ENCODE data around the gene ARHGAP19.

The ARHGAP19 gene

DNA sequence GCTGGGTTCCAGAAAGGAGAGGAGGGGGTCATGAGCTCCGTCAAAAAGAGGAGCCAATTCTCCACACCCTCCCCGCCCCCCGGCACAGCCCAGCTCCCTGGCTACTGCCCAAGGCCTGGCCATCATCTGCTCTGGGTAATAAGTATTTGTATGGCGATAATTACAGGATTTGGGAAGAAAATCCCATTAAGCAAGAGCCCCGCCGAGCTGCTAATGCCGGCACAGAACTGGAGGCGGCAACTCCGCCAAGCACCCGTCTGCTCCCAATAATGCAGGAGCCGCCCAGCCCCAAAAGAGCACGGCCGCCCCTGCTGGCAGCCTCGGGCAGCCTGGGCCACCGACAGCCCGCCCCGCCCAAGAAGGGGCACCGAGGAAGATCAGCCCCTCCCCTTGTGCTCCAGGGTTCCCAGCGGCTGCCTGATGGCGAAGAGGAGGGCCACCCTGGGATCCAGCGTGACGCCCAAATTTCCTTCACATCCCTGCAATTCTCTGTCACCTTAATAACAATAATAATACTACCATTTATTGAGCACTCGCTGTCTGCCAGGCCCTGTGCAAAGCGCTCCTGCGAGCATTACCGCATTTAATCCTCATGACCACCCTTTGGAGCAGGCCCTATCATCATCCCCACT, 112.6 kb downstream of the ARHGAP19 start:
- no peak for TF ChIP-seq SPI1 (IDR thresholded peaks at IDR 0.05; ENCODE audit: borderline replicate concordance, low read depth)
- TF ChIP-seq, protein P1, sequence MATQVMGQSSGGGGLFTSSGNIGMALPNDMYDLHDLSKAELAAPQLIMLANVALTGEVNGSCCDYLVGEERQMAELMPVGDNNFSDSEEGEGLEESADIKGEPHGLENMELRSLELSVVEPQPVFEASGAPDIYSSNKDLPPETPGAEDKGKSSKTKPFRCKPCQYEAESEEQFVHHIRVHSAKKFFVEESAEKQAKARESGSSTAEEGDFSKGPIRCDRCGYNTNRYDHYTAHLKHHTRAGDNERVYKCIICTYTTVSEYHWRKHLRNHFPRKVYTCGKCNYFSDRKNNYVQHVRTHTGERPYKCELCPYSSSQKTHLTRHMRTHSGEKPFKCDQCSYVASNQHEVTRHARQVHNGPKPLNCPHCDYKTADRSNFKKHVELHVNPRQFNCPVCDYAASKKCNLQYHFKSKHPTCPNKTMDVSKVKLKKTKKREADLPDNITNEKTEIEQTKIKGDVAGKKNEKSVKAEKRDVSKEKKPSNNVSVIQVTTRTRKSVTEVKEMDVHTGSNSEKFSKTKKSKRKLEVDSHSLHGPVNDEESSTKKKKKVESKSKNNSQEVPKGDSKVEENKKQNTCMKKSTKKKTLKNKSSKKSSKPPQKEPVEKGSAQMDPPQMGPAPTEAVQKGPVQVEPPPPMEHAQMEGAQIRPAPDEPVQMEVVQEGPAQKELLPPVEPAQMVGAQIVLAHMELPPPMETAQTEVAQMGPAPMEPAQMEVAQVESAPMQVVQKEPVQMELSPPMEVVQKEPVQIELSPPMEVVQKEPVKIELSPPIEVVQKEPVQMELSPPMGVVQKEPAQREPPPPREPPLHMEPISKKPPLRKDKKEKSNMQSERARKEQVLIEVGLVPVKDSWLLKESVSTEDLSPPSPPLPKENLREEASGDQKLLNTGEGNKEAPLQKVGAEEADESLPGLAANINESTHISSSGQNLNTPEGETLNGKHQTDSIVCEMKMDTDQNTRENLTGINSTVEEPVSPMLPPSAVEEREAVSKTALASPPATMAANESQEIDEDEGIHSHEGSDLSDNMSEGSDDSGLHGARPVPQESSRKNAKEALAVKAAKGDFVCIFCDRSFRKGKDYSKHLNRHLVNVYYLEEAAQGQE (IDR thresholded peaks at IDR 0.05; ENCODE audit: insufficient replicate concordance, low read depth) = no peak
- TF ChIP-seq, protein P2, sequence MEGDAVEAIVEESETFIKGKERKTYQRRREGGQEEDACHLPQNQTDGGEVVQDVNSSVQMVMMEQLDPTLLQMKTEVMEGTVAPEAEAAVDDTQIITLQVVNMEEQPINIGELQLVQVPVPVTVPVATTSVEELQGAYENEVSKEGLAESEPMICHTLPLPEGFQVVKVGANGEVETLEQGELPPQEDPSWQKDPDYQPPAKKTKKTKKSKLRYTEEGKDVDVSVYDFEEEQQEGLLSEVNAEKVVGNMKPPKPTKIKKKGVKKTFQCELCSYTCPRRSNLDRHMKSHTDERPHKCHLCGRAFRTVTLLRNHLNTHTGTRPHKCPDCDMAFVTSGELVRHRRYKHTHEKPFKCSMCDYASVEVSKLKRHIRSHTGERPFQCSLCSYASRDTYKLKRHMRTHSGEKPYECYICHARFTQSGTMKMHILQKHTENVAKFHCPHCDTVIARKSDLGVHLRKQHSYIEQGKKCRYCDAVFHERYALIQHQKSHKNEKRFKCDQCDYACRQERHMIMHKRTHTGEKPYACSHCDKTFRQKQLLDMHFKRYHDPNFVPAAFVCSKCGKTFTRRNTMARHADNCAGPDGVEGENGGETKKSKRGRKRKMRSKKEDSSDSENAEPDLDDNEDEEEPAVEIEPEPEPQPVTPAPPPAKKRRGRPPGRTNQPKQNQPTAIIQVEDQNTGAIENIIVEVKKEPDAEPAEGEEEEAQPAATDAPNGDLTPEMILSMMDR (IDR thresholded peaks at IDR 0.05; ENCODE audit: insufficient read depth, low read length) = no peak
- TF ChIP-seq POLR2AphosphoS5 (IDR thresholded peaks at IDR 0.05; ENCODE audit: low read depth) = no peak
- TF ChIP-seq GABPA (IDR thresholded peaks at IDR 0.05; ENCODE audit: low read depth) = no peak
- Histone ChIP-seq H3K27ac (replicated peaks) (no peak overlapping the region), H3K4me3 (replicated peaks; ENCODE audit: insufficient read depth, low read length) (no peak overlapping the region), H3K27me3 (ENCODE audit: insufficient read depth, poor library complexity, severe bottlenecking) (peaks cover 49% of the 10 kb centered on the region)
- no peak for DNase-seq (ENCODE audit: low read depth in 1 of 2, low spot score in 1 of 2)

DNA sequence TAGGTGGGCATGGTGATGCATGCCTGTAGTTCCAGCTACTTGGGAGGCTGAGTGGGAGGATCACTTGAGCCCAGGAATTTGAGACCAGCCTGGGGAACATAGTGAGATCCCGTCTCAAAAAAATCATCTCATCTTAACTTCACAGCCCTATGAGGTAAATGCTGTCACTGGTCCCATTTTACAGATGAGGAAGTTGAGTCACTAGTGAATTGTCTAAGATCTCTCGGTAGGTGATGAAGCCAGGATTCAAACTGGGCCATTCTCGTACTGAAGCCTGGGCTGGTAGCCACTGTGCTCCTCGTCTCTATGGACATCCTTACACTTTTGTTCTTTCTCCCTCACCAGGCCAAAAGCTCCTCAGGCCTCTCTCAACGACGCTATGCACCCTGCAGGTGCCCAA, 113.1 kb downstream of the ARHGAP19 start:
- TF ChIP-seq, protein P2 (IDR thresholded peaks at IDR 0.05; ENCODE audit: insufficient read depth, low read length) = no peak
- no peak for TF ChIP-seq POLR2AphosphoS5 (IDR thresholded peaks at IDR 0.05; ENCODE audit: low read depth)
- TF ChIP-seq GABPA (IDR thresholded peaks at IDR 0.05; ENCODE audit: low read depth) = no peak
- TF ChIP-seq SPI1 (IDR thresholded peaks at IDR 0.05; ENCODE audit: borderline replicate concordance, low read depth) = no peak
- Histone ChIP-seq H3K27me3 (ENCODE audit: insufficient read depth, poor library complexity, severe bottlenecking) (peaks cover 44% of the 10 kb centered on the region), H3K27ac (replicated peaks) (no peak overlapping the region), H3K4me3 (replicated peaks; ENCODE audit: insufficient read depth, low read length) (no peak overlapping the region)
- no peak for DNase-seq (ENCODE audit: low read depth in 1 of 2, low spot score in 1 of 2)

DNA sequence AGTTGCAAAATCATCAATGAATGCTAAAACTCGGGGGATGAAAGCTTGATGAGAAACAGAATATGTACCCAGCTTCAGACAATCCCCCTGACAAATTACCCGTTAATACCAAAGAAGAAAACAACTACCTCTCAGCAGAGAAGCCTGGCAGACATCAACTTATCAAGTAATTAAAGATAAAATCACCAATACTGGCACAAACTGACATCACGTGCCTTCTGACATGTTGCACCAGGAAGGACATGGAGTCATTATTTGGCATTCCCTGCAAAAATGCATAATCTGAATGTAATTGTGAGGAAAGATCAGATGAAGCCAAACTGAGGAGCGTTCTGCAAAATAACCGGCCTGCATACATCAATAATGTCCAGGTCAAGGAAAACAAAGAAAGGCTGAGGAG, 114.4 kb downstream of the ARHGAP19 start:
- Histone ChIP-seq H3K4me3 (replicated peaks; ENCODE audit: insufficient read depth, low read length) (no peak overlapping the region), H3K27ac (replicated peaks) (no peak overlapping the region), H3K27me3 (ENCODE audit: insufficient read depth, poor library complexity, severe bottlenecking) (peaks cover 34% of the 10 kb centered on the region)
- DNase-seq (ENCODE audit: low read depth in 1 of 2, low spot score in 1 of 2) = no peak
- TF ChIP-seq SPI1 (IDR thresholded peaks at IDR 0.05; ENCODE audit: borderline replicate concordance, low read depth) (no peak), POLR2AphosphoS5 (IDR thresholded peaks at IDR 0.05; ENCODE audit: low read depth) (no peak), GABPA (IDR thresholded peaks at IDR 0.05; ENCODE audit: low read depth) (no peak)
- TF ChIP-seq, protein P1 (IDR thresholded peaks at IDR 0.05; ENCODE audit: insufficient replicate concordance, low read depth) = no peak
- TF ChIP-seq, protein P2 (IDR thresholded peaks at IDR 0.05; ENCODE audit: insufficient read depth, low read length) = no peak

DNA sequence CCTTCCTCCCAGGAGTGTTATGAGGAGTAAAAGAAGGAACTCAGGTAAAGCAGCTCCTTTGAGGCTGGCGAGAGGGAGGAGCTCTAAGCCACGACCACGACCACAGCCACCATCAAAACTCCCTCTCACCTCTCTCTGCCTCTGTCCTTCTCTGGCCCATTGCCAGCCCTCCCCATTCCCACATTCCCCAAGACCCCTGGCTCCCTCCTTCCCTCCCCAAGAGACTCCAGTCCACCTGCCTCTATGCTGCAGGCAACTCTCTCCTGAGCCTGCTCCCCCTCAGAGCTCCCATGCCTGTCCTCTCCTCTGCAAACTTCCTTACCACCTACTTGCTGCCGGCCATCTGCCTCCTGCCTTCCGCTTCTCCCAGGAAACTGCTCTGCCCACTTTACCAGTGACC, 116.2 kb downstream of the ARHGAP19 start:
- TF ChIP-seq, protein P2 (IDR thresholded peaks at IDR 0.05; ENCODE audit: insufficient read depth, low read length) = no peak
- TF ChIP-seq, protein P1 (IDR thresholded peaks at IDR 0.05; ENCODE audit: insufficient replicate concordance, low read depth) = no peak
- no peak for TF ChIP-seq GABPA (IDR thresholded peaks at IDR 0.05; ENCODE audit: low read depth)
- no peak for TF ChIP-seq SPI1 (IDR thresholded peaks at IDR 0.05; ENCODE audit: borderline replicate concordance, low read depth)
- TF ChIP-seq POLR2AphosphoS5 (IDR thresholded peaks at IDR 0.05; ENCODE audit: low read depth) = no peak
- DNase-seq (ENCODE audit: low read depth in 1 of 2, low spot score in 1 of 2) = no peak
- Histone ChIP-seq H3K27ac (replicated peaks) (no peak overlapping the region), H3K27me3 (ENCODE audit: insufficient read depth, poor library complexity, severe bottlenecking) (peaks cover 39% of the 10 kb centered on the region), H3K4me3 (replicated peaks; ENCODE audit: insufficient read depth, low read length) (no peak overlapping the region)
